HG03095 (cell line): ENCODE data around the gene CTAG1A.
"Not testable (repeated sequence)": the region's sequence is repeated elsewhere in the genome, so short reads cannot be mapped to it uniquely, and the experiment has no call there.

Source experiments
- ATAC-seq: cut with Tn5 transposase; IDR thresholded peaks from one replicate; pipeline ENCODE4 v1.9.1; 2021; ENCODE audit warnings: moderate library complexity; ENCODE audit not compliant: unreplicated experiment

CTAG1A gene

DNA sequence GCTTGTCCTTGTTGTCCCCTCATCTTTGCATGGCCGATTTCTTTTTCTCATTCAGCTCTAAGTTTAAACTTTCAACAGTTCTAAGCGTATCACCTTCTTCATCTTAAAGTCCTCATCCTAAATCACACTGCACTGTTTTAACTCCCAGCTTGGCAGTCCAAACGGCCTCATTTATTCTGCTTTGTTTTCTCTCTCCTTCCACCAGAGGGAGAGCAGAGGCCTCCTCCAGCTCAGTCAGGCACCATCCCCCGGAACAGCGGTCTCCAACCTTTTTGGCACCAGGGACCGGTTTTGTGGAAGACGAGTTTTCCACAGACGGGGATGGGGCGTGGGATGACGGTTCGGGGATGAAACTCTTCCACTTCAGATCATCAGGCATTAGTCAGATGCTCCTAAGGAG lies 14.6 kb upstream of the CTAG1A start:
- not testable (repeated sequence) for ATAC-seq

DNA sequence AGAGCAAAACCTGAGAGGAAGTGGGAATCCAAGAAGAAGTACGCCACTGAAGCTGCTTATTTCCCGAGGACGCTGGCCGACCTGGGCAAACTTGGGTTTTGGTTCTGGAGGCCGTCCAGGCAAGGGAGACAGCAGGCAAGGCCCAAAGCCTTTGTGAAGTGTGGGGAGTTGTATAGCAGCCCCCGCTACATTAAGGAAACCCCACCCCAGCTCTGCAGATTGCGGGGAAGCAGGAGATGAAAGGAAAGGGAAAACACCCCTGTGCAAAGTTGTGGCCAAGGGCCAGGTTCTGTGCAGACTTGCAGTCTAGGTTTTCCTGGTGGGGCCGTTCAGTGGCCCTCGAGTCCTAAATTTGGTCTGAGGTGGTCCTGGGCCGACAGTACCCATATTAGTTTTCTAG lies 11.9 kb upstream of the CTAG1A start:
- not testable (repeated sequence) for ATAC-seq

DNA sequence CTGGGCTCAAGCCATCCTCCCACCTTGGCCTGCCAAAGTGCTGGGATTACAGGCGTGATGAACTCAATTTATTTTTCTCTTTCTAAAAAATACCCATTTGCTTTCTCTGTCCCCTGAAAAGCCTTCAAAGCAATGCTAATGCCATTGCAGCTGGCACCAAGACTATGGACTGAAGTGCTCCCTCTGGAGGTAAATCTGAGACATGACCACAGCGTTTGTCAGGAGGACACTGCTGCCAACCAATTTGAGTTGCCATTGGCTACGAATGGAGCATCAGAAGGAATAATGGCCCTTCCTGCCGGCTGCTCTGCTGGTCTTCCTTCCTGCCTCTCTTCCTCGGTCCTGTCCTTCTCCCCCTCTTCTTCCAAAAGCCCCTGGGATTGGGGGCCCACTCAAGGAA lies 9.9 kb upstream of the CTAG1A start:
- not testable (repeated sequence) for ATAC-seq

DNA sequence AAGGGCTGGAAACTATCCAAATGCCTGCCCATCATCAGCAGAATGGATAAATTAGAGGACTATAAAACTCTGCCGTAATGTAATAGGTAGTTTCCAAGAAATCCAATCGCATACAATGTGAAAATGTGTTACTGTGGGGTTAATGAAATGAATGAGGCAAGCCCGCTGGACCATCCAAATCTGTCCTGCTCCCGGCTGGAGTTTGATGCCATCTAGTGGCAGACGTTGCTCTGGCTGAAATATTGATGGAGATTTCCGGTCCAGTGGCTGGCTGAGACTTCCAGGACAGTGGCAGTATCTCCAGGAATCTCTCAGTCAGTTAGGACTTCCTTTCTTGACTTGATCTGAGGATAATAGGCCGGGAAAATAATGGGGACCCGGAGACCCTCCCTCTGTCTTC lies 1.9 kb upstream of the CTAG1A start:
- not testable (repeated sequence) for ATAC-seq

DNA sequence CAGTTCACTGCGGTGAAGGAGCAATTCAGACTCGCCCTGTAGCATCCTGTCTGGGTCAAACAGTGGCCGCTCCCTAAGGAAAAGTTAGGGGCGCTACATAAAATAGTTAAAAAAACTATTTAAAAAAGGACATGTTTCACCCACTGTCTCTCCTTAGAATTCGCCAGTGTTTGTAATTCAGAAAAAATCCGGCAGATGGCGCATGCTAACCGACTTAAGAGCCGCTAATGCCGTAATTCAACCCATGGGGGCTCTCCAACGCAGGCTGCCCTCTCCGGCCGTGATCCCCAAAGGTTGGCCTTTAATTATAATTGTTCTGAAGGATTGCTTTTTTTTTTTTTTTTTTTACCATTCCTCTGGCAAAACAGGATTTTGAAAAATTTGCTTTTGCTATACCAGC lies 5.5 kb downstream of the CTAG1A start:
- not testable (repeated sequence) for ATAC-seq

DNA sequence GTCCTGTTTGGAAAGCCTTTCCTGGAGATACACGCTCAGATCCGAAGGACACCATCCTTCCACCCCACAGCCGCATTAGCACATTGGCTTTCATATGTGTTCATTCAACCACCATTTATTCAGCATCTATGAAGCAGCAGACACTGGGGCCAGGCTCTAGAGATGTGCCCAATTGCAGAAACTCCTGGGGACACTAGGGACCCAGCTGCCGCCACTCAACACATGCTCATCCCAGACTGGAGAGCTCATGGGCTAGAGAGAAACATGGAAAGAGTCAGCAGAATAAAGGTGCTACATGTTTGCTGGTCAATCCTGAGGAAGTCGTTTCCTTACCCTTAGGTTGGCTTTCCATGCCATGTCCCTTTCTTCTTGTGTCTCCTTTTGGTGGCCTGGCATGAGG lies 7.6 kb downstream of the CTAG1A start:
- ATAC-seq, result no peak

DNA sequence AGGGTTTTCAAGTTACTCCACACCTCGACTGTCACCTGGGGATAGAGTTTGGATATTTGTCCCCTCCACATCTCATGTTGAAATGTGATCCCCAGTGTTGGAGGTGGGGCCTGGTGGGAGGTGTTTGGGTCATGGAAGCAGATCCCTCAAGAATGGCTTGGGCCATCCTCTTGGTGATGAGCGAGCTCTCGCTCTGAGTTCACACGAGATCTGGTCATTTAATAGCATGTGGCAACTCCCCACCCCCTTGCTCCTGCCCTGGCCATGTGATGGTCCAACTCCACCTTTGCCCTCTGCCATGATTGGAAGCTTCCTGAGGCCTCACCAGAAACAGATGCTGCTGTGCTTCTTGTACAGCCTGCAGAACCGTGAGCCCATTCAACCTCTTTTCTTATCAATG lies 8.3 kb downstream of the CTAG1A start:
- ATAC-seq, result no peak

DNA sequence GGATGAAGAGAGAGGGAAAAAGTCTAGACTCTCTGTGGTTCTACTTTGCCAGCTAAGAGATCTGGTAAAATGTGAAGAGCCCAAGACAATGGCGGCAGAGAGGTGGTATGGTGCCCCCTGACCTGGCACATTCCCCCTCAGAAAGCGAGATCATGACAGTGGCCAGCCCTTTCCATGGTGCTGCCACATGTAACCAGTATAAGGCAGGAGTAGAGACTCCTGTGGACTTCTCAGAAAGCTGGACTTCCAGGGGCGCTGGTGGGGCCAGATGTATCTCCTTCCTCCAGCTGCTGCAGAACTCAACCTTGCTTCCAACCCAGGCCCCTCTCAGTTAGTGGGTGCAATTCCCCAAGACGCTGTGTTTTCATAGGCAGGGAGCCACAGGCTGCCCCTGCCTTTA lies 9.6 kb downstream of the CTAG1A start:
- no peak for ATAC-seq

DNA sequence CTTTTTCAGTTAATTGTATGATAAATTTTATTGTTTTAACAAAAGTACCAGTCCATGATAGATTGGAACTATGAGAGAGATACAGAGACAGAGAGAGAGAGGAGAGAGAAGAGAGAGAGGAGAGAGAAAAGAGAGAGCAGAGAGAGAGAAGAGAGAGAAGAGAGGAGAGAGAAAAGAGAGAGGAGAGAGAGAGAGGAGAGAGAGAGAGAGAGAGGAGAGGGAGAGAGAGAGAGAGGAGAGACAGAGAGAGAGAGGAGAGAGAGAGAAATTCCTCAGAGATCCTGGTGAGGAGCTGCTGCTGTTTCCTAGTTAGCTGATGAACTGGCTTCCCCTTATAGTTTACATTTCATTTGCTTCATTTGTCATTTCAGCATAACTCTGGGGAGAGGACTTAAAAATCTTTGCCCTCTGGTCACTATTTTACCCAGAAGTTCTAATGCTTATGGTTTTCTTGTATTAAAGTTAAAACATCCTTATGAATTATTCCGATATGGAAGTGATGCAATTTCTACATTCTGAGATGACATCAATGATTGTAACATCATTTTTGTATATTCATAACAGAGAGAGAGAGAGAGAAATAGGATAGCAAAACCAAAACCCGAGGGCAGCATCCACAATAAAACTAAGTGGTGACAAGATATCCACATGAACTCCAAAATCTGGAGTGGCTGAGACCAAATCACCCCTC lies 10.8 kb downstream of the CTAG1A start:
- ATAC-seq, result no peak

DNA sequence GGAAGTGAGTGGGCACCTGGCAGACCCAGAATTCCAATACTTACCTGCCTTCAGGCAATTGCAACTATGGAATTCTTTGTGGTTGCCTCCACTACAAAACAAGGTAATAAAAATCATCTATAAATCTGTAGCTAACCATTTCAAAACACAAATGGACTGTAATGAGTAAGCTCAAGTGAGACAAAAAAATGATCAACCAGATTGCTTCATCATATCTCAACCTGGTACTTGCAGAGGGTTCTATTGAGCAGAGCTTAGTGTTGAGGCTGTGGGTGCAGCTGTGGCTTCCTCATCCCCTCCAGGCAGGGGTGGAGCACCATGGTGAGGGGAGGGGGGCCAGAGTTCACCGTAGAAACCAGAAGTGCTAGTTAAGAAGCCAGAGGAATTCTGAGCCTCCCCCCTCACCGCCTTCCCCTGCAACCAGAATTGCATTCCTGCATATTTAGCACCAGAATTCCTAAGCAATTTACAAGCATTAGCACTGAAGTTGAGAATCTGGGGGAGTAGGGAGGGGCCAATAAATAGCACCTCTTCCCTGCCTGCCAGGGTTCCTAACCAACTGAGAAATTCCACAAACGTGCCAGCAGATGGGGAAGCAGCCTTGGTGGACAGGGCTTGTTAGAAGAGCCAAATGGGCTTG lies 11.5 kb downstream of the CTAG1A start:
- ATAC-seq, result no peak

DNA sequence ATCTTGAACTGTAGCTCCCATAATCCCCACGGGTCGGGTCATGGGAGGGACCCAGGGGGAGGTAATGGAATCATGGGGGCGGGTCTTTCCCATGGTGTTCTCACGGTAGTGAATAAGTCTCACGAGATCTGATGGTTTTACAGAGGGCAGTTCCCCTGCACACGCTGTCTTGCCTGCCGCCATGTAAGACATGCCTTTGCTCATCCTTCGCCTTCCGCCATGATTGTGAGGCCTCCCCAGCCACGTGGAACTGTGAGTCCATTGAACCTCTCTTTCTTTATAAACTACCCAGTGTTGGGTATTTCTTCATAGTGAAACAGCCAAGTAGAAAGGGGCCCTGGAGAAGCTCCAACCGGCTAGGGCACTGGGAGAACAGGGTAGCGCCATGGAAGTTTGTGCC lies 12.3 kb downstream of the CTAG1A start:
- ATAC-seq, result no peak

DNA sequence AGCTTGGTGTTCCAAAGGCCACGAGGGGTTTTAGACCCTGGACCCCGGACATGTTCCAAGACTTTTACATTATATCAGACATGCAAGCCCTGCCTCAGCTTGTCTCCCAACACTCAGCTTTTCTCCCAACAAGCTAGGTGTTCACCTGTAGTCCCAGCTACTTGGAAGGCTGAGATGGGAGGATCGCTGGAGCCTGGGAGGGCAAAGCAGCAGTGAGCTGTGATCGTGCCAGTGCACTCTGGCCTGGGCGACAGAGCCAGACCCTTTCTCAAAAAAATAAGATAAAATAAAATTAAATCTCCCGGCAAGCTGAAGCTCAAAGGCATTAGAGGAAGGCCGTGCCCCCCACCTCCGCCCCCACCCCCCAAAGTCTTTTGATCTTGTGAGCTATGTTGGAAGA lies 13.7 kb downstream of the CTAG1A start:
- ATAC-seq, result no peak

DNA sequence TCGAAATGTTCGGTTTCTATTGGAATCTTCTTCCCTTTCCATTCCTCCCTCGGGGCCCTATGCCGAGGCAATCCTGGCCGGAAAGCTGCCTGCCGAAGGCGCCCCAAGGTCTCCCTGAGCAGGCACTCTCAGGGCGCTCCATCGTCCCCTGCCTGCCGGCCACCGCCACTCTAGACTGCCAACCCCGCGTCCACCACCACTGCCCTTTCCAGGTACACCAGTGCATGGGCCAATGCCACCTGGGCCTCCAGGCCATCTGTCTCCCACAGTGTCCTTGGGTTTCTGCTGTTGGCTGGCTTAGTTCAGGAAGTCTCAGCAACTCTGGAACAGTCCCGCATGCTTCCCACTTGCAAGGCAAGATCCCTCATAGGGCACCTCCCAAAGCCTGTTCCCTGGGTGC lies 14.6 kb downstream of the CTAG1A start:
- ATAC-seq, result no peak

DNA sequence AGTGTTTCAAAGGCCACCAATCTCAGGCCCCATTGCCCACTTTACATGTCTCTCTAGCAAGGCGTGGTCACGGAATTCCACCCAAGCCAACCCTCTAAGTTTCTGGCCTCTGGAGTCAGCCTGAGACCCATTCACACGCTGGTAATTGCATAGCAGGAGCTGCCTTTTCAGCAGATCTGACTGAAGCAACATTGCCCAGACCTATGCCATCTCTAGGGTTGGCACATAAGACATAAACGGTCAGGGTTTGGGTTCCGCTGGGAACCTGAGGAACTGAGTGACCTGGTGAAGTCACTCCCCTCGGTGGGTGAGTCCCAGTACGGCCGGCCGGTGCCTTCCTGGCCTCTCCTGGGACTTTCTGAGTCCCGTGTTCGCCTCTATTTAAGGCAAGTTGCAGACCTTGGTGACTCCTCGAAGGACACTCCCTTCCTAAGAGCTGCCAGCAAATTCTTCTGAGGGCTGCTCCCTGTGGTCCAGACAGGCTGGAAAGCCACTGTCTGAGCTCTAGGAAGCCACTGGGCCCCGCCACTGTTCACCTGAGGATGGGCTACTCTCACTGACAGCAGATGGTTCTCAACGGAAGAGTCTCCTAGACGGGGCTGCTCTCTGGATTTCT lies 15.9 kb downstream of the CTAG1A start:
- no peak for ATAC-seq

DNA sequence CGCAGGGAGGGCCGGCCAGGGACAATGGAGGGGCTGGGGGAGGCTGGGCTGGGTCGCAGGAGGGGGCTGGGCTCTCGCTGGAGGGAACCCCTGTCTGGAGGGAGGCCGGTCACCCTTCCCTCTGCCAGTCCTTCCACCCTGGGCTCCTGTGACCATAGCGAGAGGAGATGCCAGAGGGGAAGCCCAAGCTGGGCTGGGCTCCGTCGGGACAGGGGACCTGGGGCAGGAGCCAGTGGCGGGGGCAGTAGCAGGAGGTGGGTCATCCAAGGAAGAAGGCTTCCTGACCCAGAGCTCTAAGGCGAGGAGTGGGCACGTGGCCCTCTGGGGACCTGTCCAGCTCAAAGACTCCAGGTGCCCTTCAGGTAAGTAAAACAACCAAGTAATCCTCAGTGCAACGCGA lies 17.3 kb downstream of the CTAG1A start:
- ATAC-seq, result no peak

DNA sequence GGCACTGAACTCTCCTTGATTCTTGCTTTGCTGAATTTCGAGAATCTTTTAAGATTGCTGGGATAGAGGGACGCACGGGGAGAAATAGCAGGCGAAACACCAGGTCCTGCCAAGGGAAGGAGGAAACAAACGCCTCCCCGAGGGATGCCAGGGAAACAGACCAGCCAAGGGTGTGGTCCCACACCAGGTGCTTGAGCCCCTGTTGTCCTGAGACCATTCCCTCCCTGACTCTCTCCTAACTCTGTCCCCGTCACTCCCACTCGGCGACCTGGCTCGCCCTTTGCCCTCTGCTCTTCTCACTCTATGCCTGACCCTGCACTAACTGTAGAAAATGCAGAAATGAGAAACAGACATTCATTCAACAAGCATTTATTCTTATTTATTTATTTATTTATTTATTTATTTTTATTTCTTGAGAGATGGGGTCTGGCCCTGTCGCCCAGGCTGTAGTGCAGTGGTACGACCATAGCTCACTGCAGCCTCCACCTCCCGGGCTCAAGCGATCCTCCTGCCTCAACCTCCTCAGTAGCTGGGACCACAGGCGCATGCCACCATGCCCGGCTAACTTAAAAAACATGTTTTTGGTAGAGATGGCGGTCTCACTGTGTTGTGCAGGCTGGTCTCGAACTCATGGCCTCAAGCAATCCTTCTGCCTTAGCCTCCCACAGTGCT lies 18.0 kb downstream of the CTAG1A start:
- ATAC-seq, result no peak

DNA sequence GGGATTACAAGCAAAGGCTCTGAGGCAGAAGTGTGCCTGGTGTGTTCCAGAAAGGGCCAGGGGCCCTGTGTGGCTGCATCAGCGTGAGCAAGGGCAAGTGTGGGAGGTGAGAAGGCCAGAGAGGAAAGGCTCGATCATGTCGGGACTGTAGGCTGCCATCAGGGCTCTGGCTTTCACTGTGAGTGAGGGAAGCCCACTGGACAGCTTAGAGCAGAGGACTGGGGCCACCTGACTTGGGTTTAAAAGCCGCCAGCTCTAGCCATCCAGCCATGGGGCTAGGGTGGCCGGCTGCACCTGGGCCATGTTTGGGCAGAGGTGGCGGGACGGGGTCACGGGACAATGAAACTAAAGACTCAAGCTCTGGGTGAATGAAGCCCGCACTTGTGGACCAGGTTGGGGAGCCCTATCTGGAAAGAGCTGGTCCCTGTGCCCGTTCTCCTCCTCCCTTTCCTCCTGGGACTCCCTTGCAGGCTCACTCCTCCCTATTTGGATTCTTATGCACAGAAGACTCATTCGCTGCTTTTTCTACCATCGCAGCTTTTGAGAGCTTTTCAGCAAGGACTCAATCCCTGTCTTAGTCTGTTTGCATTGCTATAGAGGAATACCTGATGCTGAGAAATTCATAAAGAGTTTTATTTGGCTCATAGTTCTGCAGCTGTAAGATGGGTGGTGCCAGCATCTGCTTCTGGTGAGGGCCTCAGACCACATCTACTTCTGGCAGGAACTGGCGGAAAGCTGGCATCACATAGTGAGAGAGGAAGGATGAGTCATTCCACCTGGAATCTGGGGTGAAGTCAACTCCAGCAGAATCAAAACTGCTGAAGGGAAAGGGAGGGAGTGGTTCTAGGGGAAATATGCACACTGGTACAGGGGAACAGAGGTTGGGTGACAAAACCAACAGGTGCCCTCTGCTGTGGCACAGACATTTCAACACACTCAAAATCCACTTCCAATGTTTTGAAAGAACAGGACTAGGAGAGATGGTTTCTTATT lies 18.8 kb downstream of the CTAG1A start:
- no peak for ATAC-seq

DNA sequence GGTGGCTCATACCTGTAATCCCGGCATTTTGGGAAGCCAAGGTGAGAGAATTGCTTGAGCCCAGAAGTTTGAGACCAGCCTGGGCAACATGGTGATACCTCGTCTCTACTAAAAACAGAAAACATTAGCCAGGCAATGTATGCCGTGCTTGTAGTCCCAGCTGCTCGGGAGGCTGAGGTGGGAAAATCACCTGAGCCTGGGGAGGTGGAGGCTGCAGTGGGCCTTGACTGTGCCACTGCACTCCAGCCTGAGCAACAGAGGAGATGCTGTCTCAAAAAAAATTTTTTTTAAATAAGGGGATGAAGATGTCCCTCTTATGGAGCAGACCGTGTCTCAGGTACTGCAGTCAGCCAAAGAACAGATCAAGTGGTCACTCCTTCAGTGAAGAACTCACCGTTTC lies 20.6 kb downstream of the CTAG1A start:
- ATAC-seq, result no peak

DNA sequence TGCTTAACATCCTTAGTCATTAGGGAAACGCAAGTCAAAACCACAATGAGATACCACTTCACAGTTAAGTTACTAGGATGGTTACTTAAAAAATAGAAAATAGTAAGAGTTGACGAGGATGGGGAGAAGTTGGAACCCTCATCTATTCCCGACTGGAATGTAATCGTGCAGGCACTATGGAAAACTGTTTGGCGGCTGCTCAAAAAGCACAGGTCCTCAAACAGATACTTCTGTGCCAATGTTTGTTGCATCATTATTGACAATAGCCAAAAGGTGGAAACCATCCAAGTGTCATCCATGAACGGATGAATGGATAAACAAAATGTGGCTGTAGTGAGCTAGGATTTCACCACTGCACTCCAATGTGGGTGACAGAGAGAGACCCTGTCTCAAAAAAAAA lies 22.4 kb downstream of the CTAG1A start:
- ATAC-seq, result no peak

DNA sequence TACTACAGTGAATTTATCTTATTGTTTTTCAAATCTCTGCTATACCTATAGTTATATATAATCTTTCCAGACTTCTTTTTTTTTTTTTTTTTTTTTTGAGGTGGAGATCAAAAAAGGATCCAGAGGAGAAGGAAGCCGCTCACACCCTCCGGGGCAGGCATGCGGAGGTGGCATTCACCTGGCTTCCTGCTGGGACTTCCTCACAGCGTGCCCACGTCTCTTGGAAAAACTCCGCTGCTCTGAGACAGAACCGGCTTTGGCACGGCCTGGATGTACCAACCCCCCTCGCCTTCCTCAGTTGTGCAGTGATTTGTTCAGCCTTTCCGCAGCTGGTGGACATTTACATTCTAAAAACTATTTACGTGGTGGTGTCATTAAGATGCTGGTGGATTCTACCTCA lies 23.0 kb downstream of the CTAG1A start:
- ATAC-seq, result not testable (repeated sequence)

DNA sequence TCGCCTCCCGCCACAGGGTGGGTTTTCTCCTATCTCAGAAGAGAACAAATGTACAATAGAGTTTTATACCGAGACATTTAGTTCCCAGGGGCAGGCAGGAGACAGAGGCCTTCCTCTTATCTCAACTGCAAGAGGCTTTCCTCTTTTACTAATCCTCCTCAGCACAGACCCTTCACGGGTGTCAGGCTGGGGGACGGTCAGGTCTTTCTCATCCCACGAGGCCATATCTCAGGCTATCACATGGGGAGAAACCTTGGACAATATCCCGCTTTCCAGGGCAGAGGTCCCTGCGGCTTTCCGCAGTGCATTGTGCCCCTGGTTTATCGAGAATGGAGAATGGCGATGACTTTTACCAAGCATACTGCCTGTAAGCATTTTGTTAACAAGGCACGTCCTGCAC lies 23.9 kb downstream of the CTAG1A start:
- ATAC-seq, result not testable (repeated sequence)
